IMR-90 (cell line): ENCODE results near the gene CYTH1. TPM values are rescaled to one million over a fixed set of nuclear protein-coding genes. Genes with fewer than 3 reads are reported as not detected.

Experiments
- ATAC-seq: fragments of 200-7000 bp; cut with Tn5 transposase; 2 replicates; pipeline ENCODE4 v1.9.1; 2020; ENCODE audit warnings: low read depth, mild to moderate bottlenecking, moderate library complexity
- BruUV-seq: library from RNA; stranded (reverse); fragments of 400-500 nt; replicated peaks from 2 replicates; lab custom pipeline; 2021; lab: Mats Ljungman, UMichigan
- CTCF ChIA-PET: fragments of 300-600 bp; formaldehyde crosslinking; extraction: SDS; loops from one replicate; lab custom pipeline; 2021; ENCODE audit warnings: antibody characterized with exemption; lab: Yijun Ruan, JAX
- POLR2A ChIA-PET: fragments of 300-600 bp; sonication (Branson Sonifier 250); formaldehyde crosslinking; loops from one replicate; lab custom pipeline; 2022; ENCODE audit warnings: antibody characterized with exemption; ENCODE audit not compliant: unreplicated experiment; lab: Charles Lee
- DNase-seq: peaks from one replicate; pipeline ENCODE4 v3.0.0; 2013
- H2AFZ ChIP-seq: replicated peaks from 2 replicates; pipeline ENCODE3; 2013; ENCODE audit warnings: low read length, mild to moderate bottlenecking; ENCODE audit not compliant: poor library complexity
- H2AK5ac ChIP-seq: 2 replicates; pipeline ENCODE4 v1.6.1; 2013; ENCODE audit warnings: low read depth, low read length, inconsistent platforms
- H2AK9ac ChIP-seq: replicated peaks from 2 replicates; pipeline ENCODE3; 2013; ENCODE audit warnings: mild to moderate bottlenecking, low read depth, low read length, moderate library complexity; ENCODE audit not compliant: poor library complexity
- H2BK120ac ChIP-seq: 2 replicates; pipeline ENCODE4 v1.6.1; 2013; ENCODE audit warnings: low read depth, low read length, inconsistent platforms
- H2BK15ac ChIP-seq: 3 replicates; pipeline ENCODE4 v1.6.1; 2013; ENCODE audit warnings: low read depth, low read length, inconsistent platforms
- H2BK20ac ChIP-seq: 2 replicates; pipeline ENCODE4 v1.6.1; 2013; ENCODE audit warnings: low read depth, mild to moderate bottlenecking, inconsistent platforms, low read length, moderate library complexity
- H2BK5ac ChIP-seq: 2 replicates; pipeline ENCODE4 v1.6.1; 2013; ENCODE audit warnings: mild to moderate bottlenecking, low read depth, low read length, inconsistent platforms; ENCODE audit not compliant: poor library complexity, severe bottlenecking
- H3K14ac ChIP-seq: replicated peaks from 2 replicates; pipeline ENCODE4 v1.6.1; 2013; ENCODE audit warnings: low read depth, low read length, inconsistent platforms
- H3K18ac ChIP-seq: 2 replicates; pipeline ENCODE4 v1.6.1; 2013; ENCODE audit warnings: low read depth, low read length, control low read depth
- H3K23ac ChIP-seq: 2 replicates; pipeline ENCODE4 v1.6.1; 2013; ENCODE audit warnings: low read depth, low read length, inconsistent platforms
- H3K27ac ChIP-seq: 2 replicates; pipeline ENCODE4 v1.5.1; 2013; ENCODE audit warnings: mild to moderate bottlenecking, control low read depth, low read length; ENCODE audit not compliant: insufficient read depth
- H3K27me3 ChIP-seq: 2 replicates; pipeline ENCODE4 v1.6.1; 2013; ENCODE audit warnings: low read length; ENCODE audit not compliant: control insufficient read depth, insufficient read depth
- H3K36me3 ChIP-seq: 2 replicates; pipeline ENCODE4 v1.6.1; 2013; ENCODE audit warnings: low read length, mixed read lengths; ENCODE audit not compliant: control insufficient read depth, insufficient read depth
- H3K4ac ChIP-seq: 2 replicates; pipeline ENCODE4 v1.6.1; 2013; ENCODE audit warnings: low read depth, low read length, inconsistent platforms
- H3K4me1 ChIP-seq: 2 replicates; pipeline ENCODE4 v1.6.1; 2013; ENCODE audit warnings: low read length, mixed read lengths; ENCODE audit not compliant: control insufficient read depth, insufficient read depth
- H3K4me2 ChIP-seq: 2 replicates; pipeline ENCODE4 v1.6.1; 2013; ENCODE audit warnings: low read depth, mild to moderate bottlenecking, control low read depth, low read length, moderate library complexity
- H3K4me3 ChIP-seq: 2 replicates; pipeline ENCODE4 v1.5.1; 2013; ENCODE audit warnings: low read depth, mild to moderate bottlenecking, control low read depth, low read length, moderate library complexity; ENCODE audit not compliant: insufficient read depth
- H3K56ac ChIP-seq: 2 replicates; pipeline ENCODE4 v1.6.1; 2013; ENCODE audit warnings: low read length, inconsistent platforms; ENCODE audit not compliant: insufficient read depth; ENCODE audit errors: extremely low read depth
- H3K79me1 ChIP-seq, 2 experiments: 2 replicates each; pipeline ENCODE4 v1.6.1; 2013; ENCODE audit warnings: low read length in 2 of 2, inconsistent platforms in 1 of 2, low read depth in 1 of 2
- H3K9ac ChIP-seq: 2 replicates; pipeline ENCODE4 v1.6.1; 2013; ENCODE audit warnings: low read depth, low read length, control low read depth
- H3K9me1 ChIP-seq: 2 replicates; pipeline ENCODE4 v1.6.1; 2013; ENCODE audit warnings: low read length, inconsistent platforms; ENCODE audit not compliant: insufficient read depth
- H3K9me3 ChIP-seq: 2 replicates; pipeline ENCODE4 v1.6.1; 2013; ENCODE audit warnings: low read length; ENCODE audit not compliant: control insufficient read depth, insufficient read depth
- H4K20me1 ChIP-seq: 2 replicates; pipeline ENCODE4 v1.6.1; 2013; ENCODE audit warnings: low read length, inconsistent platforms; ENCODE audit not compliant: insufficient read depth
- H4K5ac ChIP-seq: 2 replicates; pipeline ENCODE4 v1.6.1; 2013; ENCODE audit warnings: mild to moderate bottlenecking, low read depth, low read length, control low read depth
- H4K8ac ChIP-seq, 2 experiments: 2 replicates each; pipeline ENCODE4 v1.6.1; 2013; ENCODE audit warnings: low read depth in 2 of 2, low read length in 2 of 2, control low read depth in 1 of 2, inconsistent platforms in 1 of 2
- H4K91ac ChIP-seq: 2 replicates; pipeline ENCODE4 v1.6.1; 2013; ENCODE audit warnings: low read depth, low read length, inconsistent platforms; ENCODE audit not compliant: insufficient read depth
- BHLHE40 ChIP-seq: fragments of 150-350 bp; IDR thresholded peaks from 2 replicates; pipeline ENCODE4 v1.6.1; 2016; ENCODE audit warnings: mild to moderate bottlenecking, low read depth, low read length
- CEBPB ChIP-seq: IDR thresholded peaks from 2 replicates; pipeline ENCODE4 v1.6.1; 2012; ENCODE audit warnings: low read depth, low read length, improper control_type of control experiment
- MAFK ChIP-seq: IDR thresholded peaks from 2 replicates; pipeline ENCODE4 v1.6.1; 2012; ENCODE audit warnings: low read depth, low read length, improper control_type of control experiment
- MXI1 ChIP-seq: IDR thresholded peaks from 2 replicates; pipeline ENCODE4 v1.6.1; 2012; ENCODE audit warnings: low read depth, mild to moderate bottlenecking, low read length, moderate library complexity, borderline replicate concordance
- NFE2L2 ChIP-seq: fragments of 150-350 bp; IDR thresholded peaks from 2 replicates; pipeline ENCODE4 v1.6.1; 2016; ENCODE audit warnings: low read depth, mild to moderate bottlenecking, low read length
- SMC3 ChIP-seq: fragments of 150-350 bp; IDR thresholded peaks from 2 replicates; pipeline ENCODE4 v1.6.1; 2016; ENCODE audit warnings: low read depth, mild to moderate bottlenecking, antibody characterized with exemption, low read length, moderate library complexity
- WGBS, 2 experiments: methylation state at CpG; one replicate each; pipeline versions ENCODE4 v1.1.5 to v1.1.7; 2013; ENCODE audit warnings: missing lambda C conversion rate in 2 of 2; ENCODE audit not compliant: insufficient read length in 1 of 2; ENCODE audit errors: extremely low coverage in 2 of 2; 5-methylcytosine and 5-hydroxymethylcytosine counted together
- dilution Hi-C: fragments of 300-500 bp; cut with HindIII; formaldehyde crosslinking; loops from one replicate; pipeline ENCODE4 v1.14.3; 2018; ENCODE audit warnings: low sequenced_read_pairs; ENCODE audit not compliant: unreplicated experiment
- in situ Hi-C: fragments of 300-500 bp; cut with MboI; formaldehyde crosslinking; loops from 3 replicates; pipeline ENCODE4 v1.14.3; 2019; ENCODE audit warnings: low sequenced_read_pairs, inconsistent platforms, mixed read lengths
- intact Hi-C: fragments of 100-400 bp; cut with micrococcal nuclease; formaldehyde crosslinking; loops from 2 replicates; pipeline ENCODE4 v1.10.0; 2022
- polyA plus RNA-seq, 3 experiments: library from polyadenylated mRNA; depleted of rRNA; stranded (reverse); fragments of >200 nt; gene quantifications; 2 replicates each; pipeline ENCODE4 v1.2.3, GENCODE V29; 2012; ENCODE audit warnings: low replicate concordance in 1 of 3
- total RNA-seq: library from RNA; depleted of rRNA; stranded (reverse); fragments of >200 nt; gene quantifications from 2 replicates; pipeline ENCODE4 v1.2.3, GENCODE V29; 2012
- TF ChIP-seq, protein P1 (sequence below): fragments of 150-350 bp; IDR thresholded peaks from 2 replicates; pipeline ENCODE4 v1.6.1; 2016; ENCODE audit warnings: low read depth, mild to moderate bottlenecking, low read length, moderate library complexity, borderline replicate concordance
- TF ChIP-seq, protein P2 (sequence below): conservative IDR thresholded peaks from 2 replicates; pipeline ENCODE4 v1.5.1; 2012; ENCODE audit warnings: mild to moderate bottlenecking, low read depth, low read length, improper control_type of control experiment
- TF ChIP-seq, protein P3 (sequence below): fragments of 150-350 bp; IDR thresholded peaks from 2 replicates; pipeline ENCODE4 v1.6.1; 2017; ENCODE audit warnings: mild to moderate bottlenecking, antibody characterized with exemption, low read length, low read depth

Gene CYTH1
- total and polyA plus RNA-seq, 2 of the 4 experiments (the other 2 are of a cell fraction): 7.9 to 12.4 TPM

DNA sequence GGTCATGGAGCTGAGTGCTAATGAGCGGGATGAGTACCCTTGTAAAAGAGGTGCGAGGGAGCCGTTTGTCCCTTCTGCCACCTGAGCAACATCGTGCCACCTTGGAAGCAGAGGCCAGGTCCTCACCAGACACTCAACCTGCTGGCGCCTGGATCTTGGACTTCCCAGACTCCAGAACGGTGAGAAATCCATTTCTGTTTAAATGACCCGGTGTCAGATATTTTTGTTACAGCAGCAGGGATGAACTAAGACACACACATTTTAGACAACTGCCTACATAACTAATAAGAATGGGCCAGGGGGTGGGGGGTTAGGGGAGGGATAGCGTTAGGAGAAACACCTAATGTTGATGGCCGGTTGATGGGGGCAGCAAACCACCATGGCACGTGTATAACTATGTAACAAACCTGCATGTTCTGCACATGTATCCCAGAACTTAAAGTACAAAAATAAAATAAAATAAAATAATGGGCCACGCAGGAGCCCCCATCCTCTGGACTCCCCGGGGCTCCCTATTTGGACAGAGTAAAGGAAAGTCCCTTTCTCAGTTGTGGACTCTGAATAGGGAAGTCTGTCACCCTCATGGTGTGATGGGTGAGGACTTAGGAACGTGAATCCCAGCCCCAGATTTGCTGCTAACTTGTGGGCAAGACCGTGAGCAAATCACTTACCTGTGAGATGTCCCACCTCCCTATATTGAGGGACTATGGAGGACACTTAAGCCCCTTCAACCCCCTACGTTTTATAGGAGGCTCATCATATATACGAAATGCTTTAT lies 144.2 kb downstream of the CYTH1 start (continued):
- TF ChIP-seq SMC3: no peak

DNA sequence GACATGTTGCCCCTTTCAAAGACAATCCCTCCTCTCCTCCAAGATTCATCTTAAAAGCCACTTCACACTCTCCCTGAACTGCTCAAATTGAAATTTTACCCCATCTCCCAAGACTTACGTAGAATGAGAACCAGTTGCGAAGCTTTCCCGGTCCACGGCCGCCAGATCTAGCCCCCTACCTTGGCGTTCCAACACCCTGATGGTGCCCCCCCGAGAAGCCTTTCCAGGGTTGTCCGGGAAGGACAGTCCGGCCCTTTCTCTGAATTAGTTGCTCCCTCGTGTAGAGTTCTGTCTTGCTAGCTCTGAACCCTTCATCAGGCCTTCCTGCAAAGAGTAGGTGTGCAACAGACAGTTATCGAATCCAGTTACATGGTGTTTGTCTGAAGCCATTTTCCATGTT lies 144.9 kb downstream of the CYTH1 start:
- Histone ChIP-seq H3K23ac (no peak overlapping the region), H3K56ac (no peak overlapping the region), H3K9me3 (peaks cover 5% of the 10 kb centered on the region; the same call in 1 of the 2 replicates), H3K27me3 (peaks cover 13% of the 10 kb centered on the region; the same call in 1 of the 2 replicates), H3K79me1 (no peaks in the 10 kb centered on the region), H4K8ac (no peak overlapping the region), H2AK9ac (no peak overlapping the region), H2BK20ac (no peak overlapping the region), H3K4me2 (no peak overlapping the region), H2BK15ac (no peak overlapping the region), H3K14ac (no peak overlapping the region), H4K91ac (no peak overlapping the region), H3K9ac (no peak overlapping the region), H3K4me1 (no peaks in the 10 kb centered on the region), H4K20me1 (no peaks in the 10 kb centered on the region; the same call in 1 of the 2 replicates), H3K4ac (no peak overlapping the region), H3K9me1 (0 out of 2 replicates have a peak, but pooled peaks cover 2% of the 10 kb centered on the region), H3K4me3 (no peak overlapping the region), H3K36me3 (no peaks in the 10 kb centered on the region), H2BK120ac (no peak overlapping the region), H2BK5ac (no peak overlapping the region), H3K27ac (no peak overlapping the region), H4K5ac (no peak overlapping the region), H2AK5ac (no peak overlapping the region), H2AFZ (no peak overlapping the region), H3K18ac (no peak overlapping the region)
- dilution Hi-C loops: no loop called here
- TF ChIP-seq NFE2L2: no peak
- TF ChIP-seq, protein P1, sequence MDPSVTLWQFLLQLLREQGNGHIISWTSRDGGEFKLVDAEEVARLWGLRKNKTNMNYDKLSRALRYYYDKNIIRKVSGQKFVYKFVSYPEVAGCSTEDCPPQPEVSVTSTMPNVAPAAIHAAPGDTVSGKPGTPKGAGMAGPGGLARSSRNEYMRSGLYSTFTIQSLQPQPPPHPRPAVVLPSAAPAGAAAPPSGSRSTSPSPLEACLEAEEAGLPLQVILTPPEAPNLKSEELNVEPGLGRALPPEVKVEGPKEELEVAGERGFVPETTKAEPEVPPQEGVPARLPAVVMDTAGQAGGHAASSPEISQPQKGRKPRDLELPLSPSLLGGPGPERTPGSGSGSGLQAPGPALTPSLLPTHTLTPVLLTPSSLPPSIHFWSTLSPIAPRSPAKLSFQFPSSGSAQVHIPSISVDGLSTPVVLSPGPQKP: no peak
- TF ChIP-seq BHLHE40: no peak
- TF ChIP-seq SMC3: no peak
- TF ChIP-seq MAFK: no peak
- TF ChIP-seq, protein P2, sequence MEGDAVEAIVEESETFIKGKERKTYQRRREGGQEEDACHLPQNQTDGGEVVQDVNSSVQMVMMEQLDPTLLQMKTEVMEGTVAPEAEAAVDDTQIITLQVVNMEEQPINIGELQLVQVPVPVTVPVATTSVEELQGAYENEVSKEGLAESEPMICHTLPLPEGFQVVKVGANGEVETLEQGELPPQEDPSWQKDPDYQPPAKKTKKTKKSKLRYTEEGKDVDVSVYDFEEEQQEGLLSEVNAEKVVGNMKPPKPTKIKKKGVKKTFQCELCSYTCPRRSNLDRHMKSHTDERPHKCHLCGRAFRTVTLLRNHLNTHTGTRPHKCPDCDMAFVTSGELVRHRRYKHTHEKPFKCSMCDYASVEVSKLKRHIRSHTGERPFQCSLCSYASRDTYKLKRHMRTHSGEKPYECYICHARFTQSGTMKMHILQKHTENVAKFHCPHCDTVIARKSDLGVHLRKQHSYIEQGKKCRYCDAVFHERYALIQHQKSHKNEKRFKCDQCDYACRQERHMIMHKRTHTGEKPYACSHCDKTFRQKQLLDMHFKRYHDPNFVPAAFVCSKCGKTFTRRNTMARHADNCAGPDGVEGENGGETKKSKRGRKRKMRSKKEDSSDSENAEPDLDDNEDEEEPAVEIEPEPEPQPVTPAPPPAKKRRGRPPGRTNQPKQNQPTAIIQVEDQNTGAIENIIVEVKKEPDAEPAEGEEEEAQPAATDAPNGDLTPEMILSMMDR: no peak
- no peak for TF ChIP-seq CEBPB
- no peak for TF ChIP-seq MXI1
- TF ChIP-seq, protein P3, sequence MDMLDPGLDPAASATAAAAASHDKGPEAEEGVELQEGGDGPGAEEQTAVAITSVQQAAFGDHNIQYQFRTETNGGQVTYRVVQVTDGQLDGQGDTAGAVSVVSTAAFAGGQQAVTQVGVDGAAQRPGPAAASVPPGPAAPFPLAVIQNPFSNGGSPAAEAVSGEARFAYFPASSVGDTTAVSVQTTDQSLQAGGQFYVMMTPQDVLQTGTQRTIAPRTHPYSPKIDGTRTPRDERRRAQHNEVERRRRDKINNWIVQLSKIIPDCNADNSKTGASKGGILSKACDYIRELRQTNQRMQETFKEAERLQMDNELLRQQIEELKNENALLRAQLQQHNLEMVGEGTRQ: no peak
- POLR2A ChIA-PET: no interaction called here
- ATAC-seq: no peak
- CTCF ChIA-PET: no interaction called here
- BruUV-seq: no TSS peak
- DNase-seq: no peak
- intact Hi-C loops: no loop called here
- WGBS, 2 experiments: 71% methylated on average over 5 of the region's 11 CpGs; no CpG with 5 or more reads in 1 of the 2 experiments
- in situ Hi-C loops: no loop called here
